GM18907 (cell line): ENCODE data around the gene CIAO3.

ENCODE experiments used
- ATAC-seq: cut with Tn5 transposase; IDR thresholded peaks from one replicate; pipeline ENCODE4 v1.9.1; 2021; ENCODE audit warnings: mild to moderate bottlenecking, moderate library complexity; ENCODE audit not compliant: unreplicated experiment

CIAO3 gene

GRCh38 chr16:736936-737481 lies 3.8 kb downstream of the CIAO3 start:
- ATAC-seq: no peak

- ATAC-seq: no peak
These were observed 4.8 kb downstream of the CIAO3 start for GRCh38 chr16:735982-736453.

- no peak for ATAC-seq
These were observed 5.6 kb downstream of the CIAO3 start for GRCh38 chr16:734981-735881.

- ATAC-seq: no peak
These were observed 6.4 kb downstream of the CIAO3 start for GRCh38 chr16:734208-734980.

GRCh38 chr16:733382-734207 lies 7.2 kb downstream of the CIAO3 start:
- ATAC-seq: no peak

- ATAC-seq: no peak
These were observed 7.9 kb downstream of the CIAO3 start for GRCh38 chr16:732936-733335.

- ATAC-seq: no peak
These were observed 8.5 kb downstream of the CIAO3 start for GRCh38 chr16:732332-732731.

GRCh38 chr16:730666-731509 lies 9.9 kb downstream of the CIAO3 start:
- no peak for ATAC-seq

GRCh38 chr16:729768-730665 lies 10.8 kb downstream of the CIAO3 start:
- ATAC-seq: no peak

- no peak for ATAC-seq
These were observed 11.7 kb downstream of the CIAO3 start for GRCh38 chr16:728890-729744.

- ATAC-seq: peak; percentile 35
These were observed 12.5 kb downstream of the CIAO3 start for GRCh38 chr16:728131-728889.

GRCh38 chr16:727291-727977 lies 13.4 kb downstream of the CIAO3 start:
- ATAC-seq: no peak

GRCh38 chr16:726438-727290 lies 14.1 kb downstream of the CIAO3 start, which contains the start of the genes CCDC78 and HAGHL:
Gene CCDC78 (minus strand): TSS chr16:726443. CDS start chr16:726367, 76 bp downstream.
Gene HAGHL (plus strand): TSS chr16:727106. CDS start chr16:727510, 404 bp downstream.
- ATAC-seq: no peak

GRCh38 chr16:726188-726437 lies 14.7 kb downstream of the CIAO3 start:
- ATAC-seq: no peak

- ATAC-seq: no peak
These were observed 15.2 kb downstream of the CIAO3 start for GRCh38 chr16:725463-726187.
